HG03439 (cell line): ENCODE data around the gene ADGRF3.
"Not testable (repeated sequence)": the region's sequence is repeated elsewhere in the genome, so short reads cannot be mapped to it uniquely, and the experiment has no call there.

ENCODE experiments used
- ATAC-seq: cut with Tn5 transposase; IDR thresholded peaks from one replicate; pipeline ENCODE4 v1.9.1; 2021; ENCODE audit warnings: mild to moderate bottlenecking, moderate library complexity; ENCODE audit not compliant: unreplicated experiment

The ADGRF3 gene

DNA sequence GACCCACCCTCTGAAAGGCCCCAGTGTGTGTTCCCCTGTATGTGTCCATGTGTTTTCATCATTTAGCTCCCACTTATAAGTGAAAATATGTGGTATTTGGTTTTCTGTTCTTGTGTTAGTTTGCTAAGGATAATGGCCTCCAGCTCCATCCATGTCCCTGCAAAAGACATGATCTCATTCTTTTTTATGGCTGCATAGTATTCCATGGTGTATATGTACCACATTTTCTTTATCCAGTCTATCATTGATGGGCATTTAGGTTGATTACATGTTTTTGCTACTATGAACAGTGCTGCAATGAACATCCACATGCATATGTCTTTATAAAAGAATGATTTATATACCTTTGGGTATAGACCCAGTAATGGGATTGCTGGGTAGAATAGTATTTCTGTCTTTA, 22.1 kb downstream of the ADGRF3 start:
- ATAC-seq = not testable (repeated sequence)

DNA sequence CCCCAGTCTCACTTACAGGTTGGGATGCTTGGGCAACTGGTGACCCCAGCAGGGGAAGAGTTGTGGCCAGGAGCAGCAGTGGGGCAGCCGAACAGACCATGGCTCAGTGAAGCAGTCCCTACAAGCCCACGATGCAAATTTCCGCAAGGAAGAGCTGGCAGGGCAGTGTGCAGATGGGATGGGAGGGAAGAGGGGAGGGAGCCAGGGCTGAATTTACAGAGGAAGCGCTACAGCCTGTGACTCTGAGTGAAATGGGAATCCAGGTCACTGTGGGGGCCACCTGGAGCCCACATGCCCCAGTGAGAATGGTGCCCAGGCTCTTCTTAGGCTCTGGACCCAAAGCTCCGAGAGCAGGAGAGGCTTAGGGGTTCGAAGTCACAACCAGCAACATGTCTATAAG, 27.6 kb downstream of the ADGRF3 start:
- ATAC-seq = no peak

DNA sequence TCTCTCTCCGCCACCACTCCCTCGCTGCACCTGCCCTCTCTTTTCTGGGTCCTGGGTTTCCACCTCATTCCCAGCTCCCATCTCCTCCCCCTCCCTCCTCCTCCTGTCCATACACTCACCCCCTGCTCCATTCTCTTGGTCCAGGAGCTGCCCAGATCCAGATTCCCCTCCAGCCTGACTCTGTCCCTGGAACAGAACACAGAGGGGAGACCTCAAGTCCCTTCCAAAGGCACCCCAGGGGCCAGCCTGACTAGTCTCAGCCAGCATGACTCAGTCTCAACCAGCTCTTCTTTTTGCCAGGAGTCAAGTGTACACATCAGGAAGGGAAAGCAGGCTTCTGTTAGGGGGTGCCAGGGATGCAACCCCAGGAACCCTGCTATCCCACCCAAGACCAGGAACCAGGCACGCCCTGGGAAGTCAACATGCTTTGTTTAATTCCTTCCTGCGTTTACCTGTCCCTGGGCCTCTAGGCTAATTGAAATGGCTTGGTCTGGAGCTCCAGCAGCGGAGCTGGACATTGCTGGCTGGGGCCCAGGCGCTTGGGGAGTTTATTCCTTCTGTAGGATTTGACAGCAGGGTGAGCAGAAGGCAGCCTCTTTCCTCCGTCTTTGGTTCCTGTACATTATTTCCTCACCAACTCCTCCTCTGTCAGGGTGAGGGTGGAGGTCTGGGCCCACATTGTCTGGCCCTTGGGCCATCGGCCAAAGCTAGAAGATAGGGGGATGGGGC, 29.0 kb downstream of the ADGRF3 start:
- no peak for ATAC-seq

DNA sequence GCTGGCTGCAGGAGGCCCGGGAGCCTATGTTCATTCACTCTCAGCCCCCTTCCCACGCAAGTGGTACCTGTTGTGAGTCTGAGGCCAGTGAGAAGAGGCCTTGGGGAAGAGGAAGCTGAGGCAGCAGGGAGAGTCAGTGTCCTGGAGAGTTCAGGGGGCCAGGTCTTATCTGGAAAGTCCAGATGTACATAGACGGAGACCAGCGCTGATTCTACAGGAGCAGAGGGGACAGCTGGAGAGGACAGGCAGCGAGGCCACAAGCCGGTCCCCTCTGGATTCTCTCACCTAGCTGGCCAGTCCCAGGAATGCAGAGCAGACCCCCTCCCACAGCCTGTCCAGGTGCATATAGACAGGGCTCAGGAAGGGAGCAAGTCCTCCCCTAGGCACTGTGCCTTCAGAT, 29.7 kb downstream of the ADGRF3 start:
- no peak for ATAC-seq

DNA sequence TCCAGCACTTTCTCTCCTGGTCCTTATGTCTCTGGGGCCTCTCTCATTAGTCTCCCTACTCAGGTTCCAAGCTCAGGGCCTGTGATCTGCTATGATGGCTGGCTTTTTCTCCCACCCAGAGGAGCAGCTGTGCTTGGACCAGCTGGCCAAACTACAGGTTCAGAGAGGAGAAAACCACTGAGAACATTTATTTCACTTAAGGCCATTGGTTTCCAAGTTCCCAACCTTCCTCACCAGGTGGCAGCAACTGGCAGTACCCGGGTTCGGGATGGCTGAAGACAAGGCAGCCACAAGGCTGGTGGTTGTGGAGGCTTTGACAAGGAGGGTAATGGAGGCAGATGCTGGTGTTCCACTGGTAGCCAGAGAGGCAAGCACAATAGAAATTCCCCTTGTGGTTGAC, 30.5 kb downstream of the ADGRF3 start:
- ATAC-seq = no peak

DNA sequence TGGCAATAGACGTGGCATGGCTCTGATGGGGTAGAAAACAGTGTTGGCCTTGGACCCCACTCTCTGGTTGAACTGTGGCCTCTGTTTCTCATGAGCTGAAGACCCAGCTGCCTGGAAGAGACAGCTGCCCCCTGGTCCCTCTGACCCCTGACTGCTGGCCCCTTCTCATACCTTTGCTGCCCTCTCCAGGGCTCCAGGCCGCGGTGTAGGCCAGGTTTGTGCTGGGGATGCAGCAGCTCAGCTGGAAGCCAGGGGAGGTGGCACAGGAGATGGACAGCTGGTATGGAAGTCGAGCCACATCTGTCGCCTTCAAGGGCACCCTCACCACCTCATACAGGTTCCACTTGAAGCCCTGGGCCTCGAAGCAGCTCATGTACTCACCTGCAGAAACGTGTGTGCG, 32.3 kb downstream of the ADGRF3 start:
- no peak for ATAC-seq

DNA sequence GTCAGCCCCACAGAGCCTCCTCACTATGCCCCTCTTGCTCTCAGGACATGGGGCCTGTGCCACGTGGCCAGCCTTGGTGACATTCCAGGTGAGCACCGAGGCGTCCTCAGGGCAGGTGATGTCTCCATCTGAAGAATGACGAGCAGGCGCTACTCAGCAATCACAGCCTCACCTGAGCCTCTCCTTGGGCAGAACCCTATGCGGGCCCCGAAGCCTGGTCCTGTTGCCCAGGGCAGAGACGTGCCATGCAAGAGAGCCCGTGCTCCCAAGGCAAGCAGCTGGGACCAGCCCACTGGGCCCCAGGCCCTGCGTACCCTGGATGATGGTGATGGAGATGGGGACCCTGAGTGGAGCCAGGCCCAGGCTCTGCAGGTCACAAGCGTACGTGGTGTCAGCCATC, 33.1 kb downstream of the ADGRF3 start:
- ATAC-seq = no peak

DNA sequence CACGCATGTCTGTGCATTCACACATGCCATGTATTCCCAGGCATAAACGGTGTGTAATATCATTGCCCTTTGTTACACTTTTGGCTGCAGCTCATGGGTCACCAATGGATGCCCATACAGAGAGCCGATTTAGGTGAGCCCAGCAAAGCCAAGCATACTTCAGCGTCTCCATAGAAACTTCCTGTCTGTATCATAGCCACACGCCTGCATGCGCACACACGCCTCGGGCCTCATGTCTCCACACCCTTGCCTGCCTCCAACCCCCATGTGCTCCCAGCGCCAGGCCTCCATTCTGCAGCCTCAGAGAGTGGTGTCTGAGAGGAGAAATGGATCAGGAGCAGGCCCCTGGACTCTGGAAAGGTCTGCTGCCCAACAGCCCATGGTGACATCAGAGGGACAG, 34.1 kb downstream of the ADGRF3 start:
- no peak for ATAC-seq

DNA sequence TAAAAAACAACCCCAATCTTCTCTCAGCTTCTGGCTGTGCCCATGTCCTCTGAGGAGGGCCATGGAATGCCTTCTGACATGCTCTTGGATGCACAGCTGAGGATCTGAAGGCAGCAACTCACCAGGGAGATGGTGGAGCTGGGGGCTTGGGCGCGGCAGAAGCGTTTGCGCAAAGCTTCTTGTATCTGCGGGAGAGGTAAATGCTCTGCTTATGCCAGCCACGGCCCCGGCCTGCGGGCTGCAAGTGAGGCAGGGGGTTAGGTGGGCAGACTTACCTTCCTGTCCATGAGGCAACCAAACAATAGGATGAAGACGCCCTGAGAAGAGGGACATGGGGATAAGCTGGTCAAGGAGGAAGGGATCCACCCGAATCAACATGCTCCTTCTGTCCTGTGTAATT, 36.7 kb downstream of the ADGRF3 start:
- ATAC-seq = no peak

DNA sequence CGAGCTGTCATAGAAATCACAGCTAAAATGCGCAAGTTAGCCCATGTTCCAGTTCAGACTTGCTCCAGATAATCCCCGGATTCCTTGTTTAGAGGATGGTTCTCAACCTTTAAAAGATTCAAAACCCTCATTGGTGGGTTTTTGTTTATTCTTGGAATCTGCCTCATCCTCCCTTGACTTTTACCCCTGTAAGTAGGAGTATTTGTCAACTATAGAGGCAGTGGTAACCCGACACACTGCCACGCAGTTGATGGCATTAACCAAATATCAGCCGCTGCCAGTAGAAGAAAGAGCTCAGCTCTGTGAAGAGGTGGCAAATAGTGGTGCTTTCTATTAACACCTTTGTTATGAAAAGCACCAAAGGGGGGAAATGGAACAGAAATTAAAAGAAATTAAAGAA, 41.0 kb downstream of the ADGRF3 start:
- ATAC-seq = no peak

DNA sequence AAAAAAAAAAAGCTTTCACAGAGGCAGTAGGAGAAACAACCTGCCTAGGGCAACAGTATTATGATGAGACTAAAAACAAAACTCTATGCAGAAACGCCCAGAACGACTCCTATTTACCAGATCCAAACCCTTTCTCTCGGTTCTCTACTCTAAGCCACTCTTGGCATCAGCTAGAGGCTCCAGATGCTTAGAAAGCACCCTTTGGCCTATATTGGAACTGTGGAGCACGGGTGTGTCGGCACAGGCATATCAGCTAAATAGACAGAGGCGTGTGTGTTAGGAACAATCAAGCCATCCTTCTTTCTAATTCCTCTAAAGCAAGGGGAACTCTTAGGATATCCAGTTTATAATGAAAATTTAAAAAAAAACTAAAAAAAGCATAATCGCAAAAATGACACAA, 41.5 kb downstream of the ADGRF3 start:
- ATAC-seq = not testable (repeated sequence)

DNA sequence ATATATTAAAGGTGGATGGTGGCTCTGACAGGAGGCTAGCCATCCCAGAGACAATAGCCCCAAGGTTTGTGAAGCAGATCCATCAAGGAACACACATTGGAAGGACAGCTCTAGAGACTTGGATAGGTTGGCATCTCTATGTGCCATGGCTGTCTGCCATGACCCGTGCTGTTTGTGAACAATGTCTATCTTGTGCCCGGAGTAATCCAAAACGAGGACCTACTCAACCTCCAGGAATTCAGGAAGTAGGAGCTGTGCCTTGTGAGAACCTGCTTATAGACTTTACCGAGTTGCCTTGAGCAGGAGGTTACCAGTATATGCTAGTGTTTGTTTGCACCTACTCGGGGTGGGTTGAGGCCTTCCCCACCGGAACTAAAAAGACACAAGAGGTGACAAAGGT, 43.7 kb downstream of the ADGRF3 start:
- ATAC-seq = no peak

DNA sequence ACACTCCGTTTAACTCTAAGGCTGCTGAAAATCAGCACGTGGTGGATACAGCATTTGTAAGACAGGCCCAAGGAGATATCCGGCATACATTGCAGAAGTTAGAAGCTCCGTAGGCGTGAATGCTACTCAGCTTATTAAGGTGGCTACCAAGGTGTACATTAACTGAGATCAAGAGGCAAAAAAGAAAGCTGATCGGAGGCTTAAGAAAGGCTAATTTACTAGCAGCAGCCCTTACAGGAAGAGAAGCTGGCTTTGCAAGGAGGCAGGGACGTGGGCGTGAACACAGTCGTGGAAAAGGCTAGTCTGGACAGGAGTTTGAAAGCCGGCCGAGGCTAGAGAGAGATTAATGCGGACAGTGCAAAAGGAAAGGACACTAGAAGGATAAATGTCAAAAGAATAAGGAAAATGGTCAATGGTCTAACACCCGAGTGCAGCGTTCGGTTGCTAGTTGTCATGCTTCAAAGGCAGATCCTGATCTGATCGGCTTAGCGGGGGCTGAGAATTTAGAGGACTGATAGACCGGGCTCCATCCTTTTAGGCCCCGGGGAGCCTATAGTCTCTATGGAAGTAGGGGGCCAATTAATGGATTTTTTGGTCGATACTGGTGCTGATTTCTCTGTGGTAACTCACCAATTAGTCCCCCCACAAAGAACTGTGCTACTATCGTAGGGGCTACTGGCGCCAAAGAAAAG, 46.2 kb downstream of the ADGRF3 start:
- ATAC-seq = no peak

DNA sequence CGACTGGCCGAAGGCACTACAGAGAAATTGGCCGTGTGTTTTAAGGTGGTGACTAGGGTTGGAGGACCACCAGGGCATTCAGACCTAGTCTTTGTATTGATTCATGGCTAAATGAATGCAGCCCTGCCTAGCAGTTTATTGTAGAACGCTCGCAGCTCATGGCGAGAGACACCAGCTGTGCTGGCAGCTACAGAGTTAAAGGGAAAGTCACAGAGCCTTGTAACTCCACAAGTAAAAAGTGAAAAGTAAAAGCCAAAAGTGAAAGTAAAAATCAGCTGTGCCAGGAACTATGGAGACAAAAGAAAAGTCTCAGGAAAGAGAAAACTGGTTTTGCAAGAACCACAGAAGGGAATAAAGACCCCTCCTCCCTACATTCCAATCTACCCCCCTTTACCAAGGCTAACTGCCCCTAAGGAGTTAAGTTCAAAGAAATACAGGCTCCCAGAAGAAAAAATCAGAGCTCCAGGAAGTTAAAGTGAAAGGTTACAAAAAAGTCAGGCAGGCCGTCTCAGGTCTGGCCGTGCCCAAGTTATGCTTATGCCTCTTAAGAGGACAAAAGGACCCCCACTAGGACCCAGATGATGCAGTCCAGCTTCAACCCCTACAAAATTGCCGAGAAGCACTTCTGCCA, 47.0 kb downstream of the ADGRF3 start:
- no peak for ATAC-seq

DNA sequence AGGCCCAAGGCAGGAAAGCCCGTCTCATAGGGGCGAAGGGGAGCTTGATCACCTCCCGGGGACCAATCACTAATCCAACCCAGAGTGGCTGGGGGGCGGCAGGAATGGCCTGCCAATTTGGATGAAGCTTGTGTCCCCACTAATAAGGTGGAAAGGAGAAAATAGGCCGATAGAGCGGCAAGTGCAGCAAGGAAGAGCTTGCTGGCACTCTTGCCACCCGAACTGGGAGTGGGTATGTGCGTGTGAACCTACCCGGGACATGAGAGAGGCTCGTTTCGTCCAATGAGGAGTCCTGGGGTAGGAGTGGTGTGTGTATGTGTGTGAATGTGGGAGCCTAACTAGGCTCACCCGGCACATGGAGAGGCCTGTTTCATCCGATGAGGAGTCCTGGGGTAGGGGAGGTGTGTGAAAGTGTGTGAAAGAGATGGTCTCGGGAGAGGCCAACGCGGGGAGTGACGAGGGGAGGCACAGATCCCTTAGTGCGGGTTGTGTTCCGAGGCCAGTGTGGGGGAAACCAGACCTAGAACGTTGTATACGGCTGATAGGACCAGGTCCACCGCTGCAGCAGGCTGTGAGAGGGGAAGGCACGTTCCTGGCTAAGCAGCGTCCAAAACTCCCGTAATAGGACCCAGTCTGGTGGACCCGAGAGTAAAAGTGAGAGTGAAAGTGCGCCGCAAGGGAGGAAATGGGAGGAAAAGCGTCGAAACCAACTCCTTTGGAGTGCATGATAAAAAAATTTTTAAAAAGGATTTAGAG, 47.8 kb downstream of the ADGRF3 start:
- no peak for ATAC-seq

DNA sequence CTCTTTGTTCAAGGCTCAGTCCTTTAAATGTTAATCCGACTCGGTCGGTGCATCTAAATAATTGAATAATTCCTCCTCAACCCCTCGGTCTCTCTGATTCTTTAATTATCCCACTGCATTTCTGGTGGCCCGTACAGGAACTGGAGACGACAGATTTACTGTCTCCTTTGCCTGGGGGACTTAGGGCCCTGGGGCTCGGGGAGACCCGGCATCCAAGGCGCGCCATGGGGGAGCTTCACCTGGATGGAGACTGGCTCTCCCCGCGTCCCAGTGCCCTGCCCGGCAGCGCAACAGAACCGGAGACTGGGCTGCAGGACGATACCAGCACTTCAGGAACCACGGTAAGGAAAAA, 48.3 kb downstream of the ADGRF3 start:
- no peak for ATAC-seq

DNA sequence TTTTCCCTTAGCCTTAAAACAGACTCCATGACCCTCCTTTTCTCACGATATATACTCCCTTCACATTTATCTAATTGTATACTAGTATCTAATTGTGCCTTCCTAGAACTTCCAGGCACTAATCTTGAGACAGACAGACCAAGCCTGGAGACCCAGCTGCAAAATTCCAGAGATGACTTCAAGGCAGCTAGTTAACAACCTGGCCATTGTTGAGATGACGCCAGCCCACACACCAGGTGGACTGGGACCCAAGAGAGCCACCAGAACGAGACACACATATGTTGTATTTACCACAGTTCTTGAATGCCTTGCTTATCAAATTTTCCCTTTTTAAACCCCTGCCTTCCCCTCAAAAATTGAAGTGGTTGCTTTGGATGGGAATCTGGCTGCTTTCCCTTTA, 49.5 kb downstream of the ADGRF3 start:
- ATAC-seq = no peak

DNA sequence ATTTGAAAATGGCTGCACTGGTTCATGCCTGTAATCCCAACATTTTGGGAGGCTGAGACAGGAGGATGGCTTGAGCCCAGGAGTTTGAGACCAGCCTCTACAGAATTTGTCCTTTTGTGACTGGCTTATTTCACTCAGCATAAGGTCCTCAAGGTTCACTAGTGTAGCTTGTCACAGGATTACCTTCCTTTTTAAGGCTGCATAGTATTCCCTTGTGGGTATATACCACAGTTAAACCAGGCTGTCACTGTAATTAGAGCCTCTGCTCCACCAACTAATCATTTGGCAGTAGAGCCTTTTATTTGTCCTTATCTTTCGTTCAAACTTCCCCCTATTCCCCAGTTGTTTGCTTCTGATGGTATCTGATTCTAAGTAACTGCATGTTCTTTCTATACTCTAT, 51.1 kb downstream of the ADGRF3 start:
- no peak for ATAC-seq

DNA sequence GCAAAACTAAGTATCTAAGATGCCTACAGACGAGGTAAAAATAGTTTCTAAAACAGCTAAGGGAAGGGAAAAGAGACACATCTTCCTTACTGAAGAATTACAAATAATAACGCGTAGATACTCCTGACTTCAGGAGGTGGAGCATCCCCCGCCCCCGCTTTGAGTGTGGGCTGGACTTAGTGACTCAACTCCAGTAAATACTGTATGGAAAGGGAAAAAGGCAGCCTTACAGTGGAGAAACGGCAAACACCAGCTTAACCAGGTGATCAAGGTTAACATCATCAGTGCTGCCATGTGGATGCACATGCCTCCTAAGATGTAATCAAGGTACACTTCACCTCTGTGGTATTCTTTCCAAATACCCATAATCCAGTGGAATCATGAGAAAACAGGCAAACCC, 53.9 kb downstream of the ADGRF3 start:
- ATAC-seq = no peak

DNA sequence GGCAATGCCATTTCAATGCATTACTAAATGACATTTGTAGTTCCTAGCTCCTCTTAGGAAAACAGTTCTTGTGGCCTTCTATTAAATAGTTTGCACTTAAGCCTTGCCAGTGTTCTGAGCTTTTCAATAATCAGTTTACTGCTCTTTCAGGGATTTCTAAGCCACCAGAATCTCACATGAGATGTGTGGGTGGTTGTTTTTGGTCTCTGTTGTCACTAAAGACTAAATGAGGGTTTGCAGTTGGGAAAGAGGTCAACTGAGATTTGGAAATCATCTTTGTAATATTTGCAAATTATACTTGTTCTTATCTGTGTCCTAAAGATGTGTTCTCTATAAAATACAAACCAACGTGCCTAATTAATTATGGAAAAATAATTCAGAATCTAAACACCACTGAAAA, 56.6 kb downstream of the ADGRF3 start:
- no peak for ATAC-seq

DNA sequence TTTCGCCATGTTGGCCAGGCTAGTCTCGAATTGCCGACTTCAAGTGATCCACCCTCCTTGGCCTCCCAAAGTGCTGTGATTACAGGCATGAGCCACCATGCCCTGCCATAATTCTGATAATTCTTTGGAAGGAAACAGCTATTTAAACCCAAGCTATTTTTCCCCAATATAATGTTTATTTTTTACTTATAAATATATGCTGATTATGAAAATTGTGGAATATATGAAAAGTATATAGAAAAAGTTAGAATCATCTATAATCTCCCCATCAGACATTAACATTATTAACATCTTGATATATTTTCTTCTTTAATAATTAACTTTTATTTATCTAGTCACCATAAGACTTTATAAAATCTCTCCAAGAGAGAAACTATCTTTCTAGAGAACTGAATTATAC, 60.7 kb downstream of the ADGRF3 start:
- ATAC-seq = no peak

DNA sequence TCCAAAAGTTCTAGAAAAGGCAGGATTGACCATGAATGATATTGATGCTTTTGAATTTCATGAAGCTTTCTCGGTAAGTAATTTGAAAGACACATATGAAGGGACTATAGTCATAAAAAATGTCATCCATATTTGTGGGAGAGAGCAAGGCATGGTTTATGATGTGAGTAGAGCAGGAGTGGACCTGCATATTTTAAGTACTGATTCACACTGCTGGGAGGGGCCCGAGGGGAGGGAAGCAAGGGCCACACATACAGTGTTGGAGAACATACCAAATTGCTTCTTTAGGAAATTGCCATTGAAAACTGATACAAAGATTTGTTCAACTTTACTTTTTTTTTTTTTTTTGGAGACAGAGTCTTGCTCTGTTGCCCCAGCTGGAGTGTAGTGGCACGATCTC, 62.5 kb downstream of the ADGRF3 start:
- no peak for ATAC-seq
